Progenitor cell of endocrine pancreas (in vitro differentiated cells): ENCODE data around the gene CHAT. TPM values are rescaled to one million over a fixed set of nuclear protein-coding genes. Genes with fewer than 3 reads are reported as not detected.

ENCODE experiments used
- DNase-seq: peaks from one replicate; pipeline ENCODE4 v3.0.0; 2021; ENCODE audit warnings: low spot score; ENCODE audit not compliant: unreplicated experiment
- H3K27ac Mint-ChIP-seq: 2 replicates; pipeline ENCODE4 v1.8.0; 2021; ENCODE audit warnings: mild to moderate bottlenecking, moderate library complexity, mixed read lengths
- H3K27me3 Mint-ChIP-seq: 2 replicates; pipeline ENCODE4 v1.8.0; 2021; ENCODE audit warnings: mixed read lengths
- H3K36me3 Mint-ChIP-seq: 2 replicates; pipeline ENCODE4 v1.8.0; 2022; ENCODE audit warnings: mixed read lengths; ENCODE audit not compliant: insufficient read depth
- H3K4me1 Mint-ChIP-seq: 2 replicates; pipeline ENCODE4 v1.8.0; 2021; ENCODE audit warnings: low read depth, mixed read lengths
- H3K4me3 Mint-ChIP-seq: 2 replicates; pipeline ENCODE4 v1.8.0; 2021; ENCODE audit warnings: low read depth, mild to moderate bottlenecking, moderate library complexity, mixed read lengths
- H3K9me3 Mint-ChIP-seq: 2 replicates; pipeline ENCODE4 v1.8.0; 2021; ENCODE audit warnings: low read depth, mixed read lengths
- total RNA-seq: library from RNA; stranded (reverse); gene quantifications from 2 replicates; pipeline ENCODE4 v1.2.1, GENCODE V29; 2021
- TF ChIP-seq, protein P1 (sequence below): fragments of 200-600 bp; sonication (generic); IDR thresholded peaks from one replicate; pipeline ENCODE4 v1.5.0; 2021; ENCODE audit warnings: antibody characterized with exemption, mild to moderate bottlenecking; ENCODE audit not compliant: unreplicated experiment

The CHAT gene
- total RNA-seq, 1 donor from 2014 or later: not detected

DNA sequence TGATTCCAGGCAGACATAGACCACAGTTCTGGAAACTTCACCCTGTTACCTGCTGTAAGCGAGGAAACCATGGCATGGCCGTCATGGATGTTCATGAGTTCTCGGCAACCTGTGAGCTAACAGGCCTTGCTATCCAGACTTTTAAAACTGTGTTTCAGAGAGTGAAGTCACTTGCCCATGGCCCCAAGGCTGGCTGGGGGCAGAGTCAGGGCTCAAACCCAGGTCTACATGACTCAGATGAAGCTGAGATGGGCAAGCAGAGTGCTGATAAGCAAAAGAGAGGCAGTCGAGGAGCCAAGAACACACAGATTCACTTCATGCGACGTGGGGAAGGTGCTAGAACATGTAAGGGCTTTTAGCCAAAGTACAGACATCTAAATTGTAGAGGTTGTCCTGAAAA, 97.1 kb downstream of the CHAT start:
- H3K4me1 Mint-ChIP-seq: no peaks in the 10 kb centered on the region
- no peak overlapping the region for H3K4me3 Mint-ChIP-seq
- H3K9me3 Mint-ChIP-seq: peaks cover 3% of the 10 kb centered on the region
- no peak overlapping the region for H3K27ac Mint-ChIP-seq
- H3K27me3 Mint-ChIP-seq: peaks cover 12% of the 10 kb centered on the region
- no peaks in the 10 kb centered on the region for H3K36me3 Mint-ChIP-seq
- no peak for DNase-seq
- TF ChIP-seq, protein P1, sequence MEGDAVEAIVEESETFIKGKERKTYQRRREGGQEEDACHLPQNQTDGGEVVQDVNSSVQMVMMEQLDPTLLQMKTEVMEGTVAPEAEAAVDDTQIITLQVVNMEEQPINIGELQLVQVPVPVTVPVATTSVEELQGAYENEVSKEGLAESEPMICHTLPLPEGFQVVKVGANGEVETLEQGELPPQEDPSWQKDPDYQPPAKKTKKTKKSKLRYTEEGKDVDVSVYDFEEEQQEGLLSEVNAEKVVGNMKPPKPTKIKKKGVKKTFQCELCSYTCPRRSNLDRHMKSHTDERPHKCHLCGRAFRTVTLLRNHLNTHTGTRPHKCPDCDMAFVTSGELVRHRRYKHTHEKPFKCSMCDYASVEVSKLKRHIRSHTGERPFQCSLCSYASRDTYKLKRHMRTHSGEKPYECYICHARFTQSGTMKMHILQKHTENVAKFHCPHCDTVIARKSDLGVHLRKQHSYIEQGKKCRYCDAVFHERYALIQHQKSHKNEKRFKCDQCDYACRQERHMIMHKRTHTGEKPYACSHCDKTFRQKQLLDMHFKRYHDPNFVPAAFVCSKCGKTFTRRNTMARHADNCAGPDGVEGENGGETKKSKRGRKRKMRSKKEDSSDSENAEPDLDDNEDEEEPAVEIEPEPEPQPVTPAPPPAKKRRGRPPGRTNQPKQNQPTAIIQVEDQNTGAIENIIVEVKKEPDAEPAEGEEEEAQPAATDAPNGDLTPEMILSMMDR: no peak

DNA sequence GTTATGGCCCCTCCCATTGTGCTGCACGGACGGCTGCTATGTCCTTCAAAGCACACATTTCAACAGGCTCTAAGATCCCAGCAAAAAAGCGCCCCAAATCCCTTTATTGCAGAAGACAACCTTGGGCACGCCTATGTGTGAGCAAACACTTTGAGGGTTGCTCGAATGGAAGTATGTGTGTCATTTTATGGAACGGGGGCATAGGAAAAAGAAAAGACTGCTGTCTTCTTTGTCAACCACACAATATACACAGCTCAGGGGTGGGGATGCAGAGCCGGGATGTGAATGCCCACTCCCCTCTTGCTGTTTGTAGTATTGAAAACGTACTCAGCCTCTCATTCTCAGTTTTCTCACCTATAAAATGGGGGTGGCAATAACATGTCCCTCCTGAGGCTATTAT, 97.6 kb downstream of the CHAT start:
- peaks cover 3% of the 10 kb centered on the region for H3K9me3 Mint-ChIP-seq
- no peak overlapping the region for H3K4me3 Mint-ChIP-seq
- TF ChIP-seq, protein P1: no peak
- no peak overlapping the region for H3K27ac Mint-ChIP-seq
- H3K4me1 Mint-ChIP-seq: no peaks in the 10 kb centered on the region
- no peaks in the 10 kb centered on the region for H3K36me3 Mint-ChIP-seq
- DNase-seq: no peak
- H3K27me3 Mint-ChIP-seq: peaks cover 12% of the 10 kb centered on the region

DNA sequence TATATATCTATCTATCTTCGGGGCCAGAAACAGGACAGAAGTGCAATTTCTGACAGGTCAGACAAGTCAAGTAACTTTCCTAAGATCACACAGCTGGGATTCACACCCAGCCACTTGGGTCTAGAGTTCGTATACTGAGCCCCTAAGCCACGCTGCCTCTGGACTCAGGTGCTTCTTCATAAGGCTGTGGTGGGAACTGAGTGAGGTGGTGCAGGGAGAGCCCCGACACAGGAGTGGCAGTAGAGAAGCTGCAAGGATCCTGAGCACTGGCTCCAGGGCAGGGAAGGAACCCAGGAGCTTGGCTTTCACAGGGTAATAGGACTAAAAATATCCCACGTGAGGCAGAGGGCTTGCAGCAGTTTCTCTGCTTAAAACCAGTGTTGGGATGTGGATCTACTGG, 99.4 kb downstream of the CHAT start:
- no peak for DNase-seq
- Mint-ChIP-seq H3K36me3 (no peaks in the 10 kb centered on the region), H3K27ac (no peak overlapping the region), H3K4me3 (no peak overlapping the region), H3K4me1 (no peaks in the 10 kb centered on the region), H3K27me3 (peaks cover 9% of the 10 kb centered on the region), H3K9me3 (peaks cover 3% of the 10 kb centered on the region)
- TF ChIP-seq, protein P1: no peak

Other genes starting within 250 kb of the CHAT start
- not detected in 2 replicates for gene DRGX, start 217.9 kb upstream of the CHAT start, total RNA-seq
- gene ERCC6, start 74.9 kb upstream of the CHAT start, total RNA-seq: 30.2 and 35.0 TPM in 2 replicates
- 0.20 TPM in 1 of 2 replicates, not detected in the other for gene SLC18A3, start 3.7 kb upstream of the CHAT start, total RNA-seq
- not detected in 2 replicates for gene C10orf53, start 65.6 kb downstream of the CHAT start, total RNA-seq
- gene OGDHL, start 148.3 kb downstream of the CHAT start, total RNA-seq: 9.1 and 11.7 TPM in 2 replicates